GM12892 (cell line): ENCODE measurements around the gene LRRC75B.

ENCODE experiments used
- POLR2A ChIP-seq: IDR thresholded peaks from 2 replicates; pipeline ENCODE4 v1.6.1; 2011; ENCODE audit warnings: low read depth, low read length, control low read depth
- TAF1 ChIP-seq: IDR thresholded peaks from 2 replicates; pipeline ENCODE4 v1.6.1; 2011; ENCODE audit warnings: low read depth, mild to moderate bottlenecking, control low read depth, low read length, borderline replicate concordance

DNA sequence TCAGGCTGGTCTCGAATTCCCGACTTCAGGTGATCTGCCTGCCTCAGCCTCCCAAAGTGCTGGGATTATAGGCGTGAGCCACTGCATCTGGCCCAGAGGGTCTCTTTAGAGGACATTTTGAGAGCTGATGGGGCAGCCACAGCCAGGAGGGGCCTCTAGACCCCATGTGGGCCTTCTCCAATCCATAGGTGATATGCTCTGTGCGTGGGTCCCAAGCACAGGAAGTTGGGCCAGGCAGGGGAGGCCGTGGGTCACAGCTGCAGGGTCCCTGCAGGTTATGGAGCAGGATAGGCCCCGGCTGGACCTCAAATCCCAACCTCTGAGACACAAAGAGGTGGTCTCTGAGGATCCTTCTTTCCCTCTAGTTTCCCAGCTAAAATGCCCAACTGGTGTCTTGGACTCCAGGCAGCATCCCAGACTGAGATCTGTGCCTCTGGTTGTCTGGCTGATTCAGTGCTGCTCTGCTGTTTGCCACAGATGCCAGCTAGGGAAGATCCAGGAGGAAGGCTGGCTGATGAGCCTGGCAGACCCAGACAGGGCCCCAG lies 1.5 kb downstream of the LRRC75B start:
- no peak for TF ChIP-seq TAF1
- no peak for TF ChIP-seq POLR2A
